ENCODE measurements around the gene COMP. TPM values are rescaled to one million over a fixed set of nuclear protein-coding genes. Genes with fewer than 3 reads are reported as not detected.

The COMP gene
- total RNA-seq, 1 donor from 2014 or later: not detected

DNA sequence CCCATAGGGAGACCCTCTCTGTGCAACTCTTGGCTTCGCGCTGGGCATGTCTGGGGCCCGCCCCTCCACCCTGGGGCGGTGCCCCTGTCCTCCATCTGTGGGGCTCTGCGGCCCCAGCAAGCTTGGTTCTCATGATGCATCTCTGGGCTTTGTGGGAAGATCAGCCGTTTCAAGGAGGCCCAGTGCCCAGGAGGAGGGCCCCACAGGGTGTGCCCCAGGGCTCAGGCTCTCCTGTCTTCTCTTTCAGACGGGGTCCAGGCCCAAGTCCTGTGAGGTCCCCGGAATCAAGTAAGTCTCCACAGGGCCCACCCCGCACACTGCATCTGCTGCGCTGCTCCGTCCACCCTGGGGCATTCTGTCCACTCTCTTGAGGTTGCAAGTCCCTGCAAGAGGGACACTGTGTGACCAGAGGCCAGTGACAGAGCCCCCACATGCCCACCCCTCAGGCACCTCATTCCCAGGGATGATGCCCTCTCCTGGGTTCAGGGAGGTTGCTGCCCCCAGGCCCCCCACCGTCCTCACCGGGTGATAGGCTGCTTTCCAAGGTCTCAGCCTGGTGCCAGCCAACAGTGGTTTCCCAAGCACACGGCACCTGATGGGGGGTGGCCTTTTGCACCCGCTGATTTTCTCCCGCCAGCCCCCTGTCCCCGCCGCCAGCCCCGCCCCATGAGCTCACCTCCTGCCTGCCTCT is 31.7 kb downstream of the COMP start:
- Mint-ChIP-seq H3K36me3 (ENCODE audit: low read depth, unreplicated experiment) (no peaks in the 10 kb centered on the region), H3K27ac (ENCODE audit: unreplicated experiment) (no peak overlapping the region), H3K9me3 (ENCODE audit: unreplicated experiment) (no peaks in the 10 kb centered on the region), H3K27me3 (ENCODE audit: unreplicated experiment) (peaks cover 11% of the 10 kb centered on the region), H3K4me3 (ENCODE audit: unreplicated experiment) (no peak overlapping the region), H3K4me1 (ENCODE audit: unreplicated experiment) (no peaks in the 10 kb centered on the region)
- TF ChIP-seq, protein P1, sequence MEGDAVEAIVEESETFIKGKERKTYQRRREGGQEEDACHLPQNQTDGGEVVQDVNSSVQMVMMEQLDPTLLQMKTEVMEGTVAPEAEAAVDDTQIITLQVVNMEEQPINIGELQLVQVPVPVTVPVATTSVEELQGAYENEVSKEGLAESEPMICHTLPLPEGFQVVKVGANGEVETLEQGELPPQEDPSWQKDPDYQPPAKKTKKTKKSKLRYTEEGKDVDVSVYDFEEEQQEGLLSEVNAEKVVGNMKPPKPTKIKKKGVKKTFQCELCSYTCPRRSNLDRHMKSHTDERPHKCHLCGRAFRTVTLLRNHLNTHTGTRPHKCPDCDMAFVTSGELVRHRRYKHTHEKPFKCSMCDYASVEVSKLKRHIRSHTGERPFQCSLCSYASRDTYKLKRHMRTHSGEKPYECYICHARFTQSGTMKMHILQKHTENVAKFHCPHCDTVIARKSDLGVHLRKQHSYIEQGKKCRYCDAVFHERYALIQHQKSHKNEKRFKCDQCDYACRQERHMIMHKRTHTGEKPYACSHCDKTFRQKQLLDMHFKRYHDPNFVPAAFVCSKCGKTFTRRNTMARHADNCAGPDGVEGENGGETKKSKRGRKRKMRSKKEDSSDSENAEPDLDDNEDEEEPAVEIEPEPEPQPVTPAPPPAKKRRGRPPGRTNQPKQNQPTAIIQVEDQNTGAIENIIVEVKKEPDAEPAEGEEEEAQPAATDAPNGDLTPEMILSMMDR (IDR thresholded peaks at IDR 0.05; ENCODE audit: unreplicated experiment): no peak
- no peak for DNase-seq (ENCODE audit: low spot score)

DNA sequence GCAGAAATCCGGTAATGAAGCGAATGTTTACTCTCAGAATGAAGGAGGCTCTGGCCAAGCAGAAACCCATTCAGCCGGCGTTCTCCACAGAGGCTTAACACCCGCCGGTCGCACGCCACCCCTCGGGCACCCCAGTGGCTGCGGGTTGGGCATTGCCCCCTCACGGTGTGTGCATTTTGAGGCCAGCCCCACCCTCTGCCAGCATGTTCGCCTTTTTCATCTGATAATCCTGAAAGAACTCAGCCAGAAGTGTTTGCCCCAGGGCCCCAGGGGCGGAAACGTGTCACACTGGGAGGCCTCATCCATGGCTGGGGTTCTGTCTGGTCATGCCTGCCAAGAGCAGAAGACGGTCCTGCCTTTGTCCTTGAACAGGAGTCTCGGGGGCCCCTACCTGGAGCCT is 34.2 kb downstream of the COMP start:
- no peak overlapping the region for H3K27ac Mint-ChIP-seq (ENCODE audit: unreplicated experiment)
- H3K4me3 Mint-ChIP-seq (ENCODE audit: unreplicated experiment): no peak overlapping the region
- no peaks in the 10 kb centered on the region for H3K4me1 Mint-ChIP-seq (ENCODE audit: unreplicated experiment)
- peaks cover 11% of the 10 kb centered on the region for H3K27me3 Mint-ChIP-seq (ENCODE audit: unreplicated experiment)
- no peak for DNase-seq (ENCODE audit: low spot score)
- TF ChIP-seq, protein P1 (IDR thresholded peaks at IDR 0.05; ENCODE audit: unreplicated experiment): no peak
- H3K9me3 Mint-ChIP-seq (ENCODE audit: unreplicated experiment): no peaks in the 10 kb centered on the region
- H3K36me3 Mint-ChIP-seq (ENCODE audit: low read depth, unreplicated experiment): peaks cover 6% of the 10 kb centered on the region

DNA sequence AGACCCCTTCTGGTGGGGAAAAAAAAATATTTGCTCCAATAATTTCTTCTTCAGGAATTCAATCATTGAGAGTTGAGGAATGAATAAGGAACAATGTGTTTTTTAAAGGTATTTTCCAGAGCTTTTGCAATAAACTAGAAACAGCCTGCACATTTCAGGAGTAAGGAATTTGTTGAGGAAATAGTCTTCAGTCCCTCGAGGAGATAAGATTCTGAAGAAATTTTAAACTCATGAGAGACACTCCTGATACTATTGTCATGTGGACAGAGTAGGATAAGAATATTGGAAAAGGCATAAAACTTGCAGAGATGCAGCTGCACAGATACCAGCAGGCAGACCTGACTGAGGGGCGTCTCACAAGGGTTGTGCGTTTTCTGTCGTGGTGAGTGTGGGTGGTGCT is 36.6 kb downstream of the COMP start:
- H3K9me3 Mint-ChIP-seq (ENCODE audit: unreplicated experiment): no peaks in the 10 kb centered on the region
- H3K4me3 Mint-ChIP-seq (ENCODE audit: unreplicated experiment): no peak overlapping the region
- H3K27me3 Mint-ChIP-seq (ENCODE audit: unreplicated experiment): peaks cover 3% of the 10 kb centered on the region
- H3K27ac Mint-ChIP-seq (ENCODE audit: unreplicated experiment): no peak overlapping the region
- H3K36me3 Mint-ChIP-seq (ENCODE audit: low read depth, unreplicated experiment): peaks cover 11% of the 10 kb centered on the region
- peaks cover 3% of the 10 kb centered on the region for H3K4me1 Mint-ChIP-seq (ENCODE audit: unreplicated experiment)
- no peak for DNase-seq (ENCODE audit: low spot score)
- TF ChIP-seq, protein P1 (IDR thresholded peaks at IDR 0.05; ENCODE audit: unreplicated experiment): no peak

DNA sequence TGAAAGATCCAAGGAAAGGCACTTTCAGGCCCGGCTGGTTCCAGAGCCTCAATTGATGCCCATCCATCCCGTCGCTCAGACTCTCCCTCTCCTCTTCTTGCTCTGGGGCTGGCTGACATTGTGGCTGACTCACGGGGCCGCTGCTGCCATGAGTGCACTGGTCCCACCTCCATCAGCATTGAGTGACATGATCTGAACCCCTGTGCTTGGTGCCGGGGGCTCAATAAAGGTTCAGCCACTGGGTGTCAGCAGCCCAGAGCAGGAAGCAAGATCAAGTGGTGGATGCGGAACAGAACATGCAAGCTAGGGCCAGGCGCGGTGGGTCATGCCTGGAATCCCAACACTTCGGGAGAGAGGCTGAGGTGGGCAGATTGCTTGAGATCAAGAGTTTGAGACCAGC is 39.5 kb downstream of the COMP start:
- DNase-seq (ENCODE audit: low spot score): no peak
- Mint-ChIP-seq H3K27me3 (ENCODE audit: unreplicated experiment) (no peaks in the 10 kb centered on the region), H3K9me3 (ENCODE audit: unreplicated experiment) (no peaks in the 10 kb centered on the region), H3K4me1 (ENCODE audit: unreplicated experiment) (peaks cover 4% of the 10 kb centered on the region), H3K27ac (ENCODE audit: unreplicated experiment) (no peak overlapping the region), H3K36me3 (ENCODE audit: low read depth, unreplicated experiment) (peaks cover 11% of the 10 kb centered on the region), H3K4me3 (ENCODE audit: unreplicated experiment) (no peak overlapping the region)
- TF ChIP-seq, protein P1 (IDR thresholded peaks at IDR 0.05; ENCODE audit: unreplicated experiment): no peak

DNA sequence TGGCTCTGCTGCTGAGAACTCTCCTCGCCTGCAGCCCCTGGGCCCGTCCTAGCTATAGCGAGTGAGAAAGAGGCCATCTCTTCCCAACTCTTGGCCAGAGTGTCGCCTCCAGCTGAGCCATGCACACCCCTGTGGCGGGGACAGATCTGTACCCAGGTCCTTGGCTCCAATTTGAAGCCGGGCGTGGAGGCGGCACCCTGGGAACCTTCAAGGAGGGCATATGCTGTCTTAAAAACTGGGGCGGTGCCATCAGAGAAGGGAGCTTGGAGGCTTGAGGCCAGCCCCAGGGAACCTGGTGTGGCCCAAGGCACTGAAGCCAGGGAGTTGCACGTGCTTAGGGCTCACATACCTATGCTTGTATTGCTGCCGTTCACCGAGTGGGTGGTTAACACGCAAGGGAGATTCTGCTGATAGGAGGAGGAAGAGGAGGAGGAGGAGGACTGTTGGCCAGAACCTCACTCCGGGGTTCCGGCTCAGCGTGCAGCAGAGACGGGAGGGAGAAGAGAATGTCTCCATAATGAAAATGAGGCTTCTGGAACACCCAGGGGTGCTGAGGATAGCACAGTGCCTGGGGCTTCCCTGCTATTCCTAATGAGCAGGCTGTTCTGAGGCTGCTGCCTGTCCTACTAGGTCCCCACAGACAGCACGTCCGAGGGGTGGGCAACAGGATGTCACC is 40.7 kb downstream of the COMP start:
- no peak for DNase-seq (ENCODE audit: low spot score)

More for the DNA sequence above, 40.7 kb downstream of the COMP start:
- TF ChIP-seq, protein P1 (IDR thresholded peaks at IDR 0.05; ENCODE audit: unreplicated experiment): no peak
- Mint-ChIP-seq H3K4me3 (ENCODE audit: unreplicated experiment) (no peak overlapping the region), H3K36me3 (ENCODE audit: low read depth, unreplicated experiment) (peaks cover 11% of the 10 kb centered on the region), H3K27me3 (ENCODE audit: unreplicated experiment) (no peaks in the 10 kb centered on the region), H3K9me3 (ENCODE audit: unreplicated experiment) (no peaks in the 10 kb centered on the region), H3K4me1 (ENCODE audit: unreplicated experiment) (peaks cover 6% of the 10 kb centered on the region), H3K27ac (ENCODE audit: unreplicated experiment) (no peak overlapping the region)
